MV-4-11 (cell line): ENCODE data around the gene TALDO1.
"Not testable (repeated sequence)": the region's sequence is repeated elsewhere in the genome, so short reads cannot be mapped to it uniquely, and the experiment has no call there.

Source experiments
- DNase-seq: peaks from one replicate; lab custom pipeline; 2025; lab: John Stamatoyannopoulos, UW

Gene TALDO1

DNA sequence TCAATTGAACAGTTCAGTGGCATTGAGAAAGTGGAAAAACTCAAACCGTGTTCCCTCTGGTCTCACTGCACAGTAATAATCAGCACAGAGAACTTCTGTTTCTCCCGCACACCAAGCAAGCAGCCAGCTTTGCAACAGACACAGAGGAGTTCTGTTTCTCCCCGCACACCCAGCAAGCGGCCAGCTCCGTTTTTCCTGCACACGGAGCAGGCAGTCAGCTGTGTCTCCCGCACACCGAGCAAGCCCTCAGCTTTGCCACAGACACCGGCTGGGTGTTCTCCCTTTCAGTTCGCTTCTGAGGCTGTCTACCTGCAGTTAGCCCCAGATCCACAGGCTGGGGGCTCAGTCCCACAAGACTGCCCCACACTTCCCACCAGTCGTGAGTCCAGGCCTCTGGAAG is 9.9 kb upstream of the TALDO1 start:
- no peak for DNase-seq

DNA sequence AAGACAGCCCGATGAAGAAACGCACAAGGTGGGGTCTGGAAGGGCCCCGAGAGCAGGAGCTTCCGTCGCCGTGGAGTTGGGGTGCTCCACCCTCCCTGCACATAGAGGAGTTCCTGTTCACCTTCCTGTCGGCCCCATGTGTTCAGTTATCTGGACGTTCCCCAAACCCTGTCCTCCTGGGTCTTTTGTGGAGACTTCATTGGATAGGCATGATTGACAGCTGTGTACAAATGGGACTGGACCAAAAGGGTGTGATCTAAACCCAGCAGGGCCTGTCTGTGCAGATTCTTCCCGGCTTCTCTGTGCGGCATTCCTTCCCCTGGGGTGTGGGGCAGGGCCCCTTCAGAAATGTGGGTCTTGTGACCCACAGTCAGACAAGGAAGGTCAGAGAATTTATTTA is 9.4 kb upstream of the TALDO1 start:
- not testable (repeated sequence) for DNase-seq

DNA sequence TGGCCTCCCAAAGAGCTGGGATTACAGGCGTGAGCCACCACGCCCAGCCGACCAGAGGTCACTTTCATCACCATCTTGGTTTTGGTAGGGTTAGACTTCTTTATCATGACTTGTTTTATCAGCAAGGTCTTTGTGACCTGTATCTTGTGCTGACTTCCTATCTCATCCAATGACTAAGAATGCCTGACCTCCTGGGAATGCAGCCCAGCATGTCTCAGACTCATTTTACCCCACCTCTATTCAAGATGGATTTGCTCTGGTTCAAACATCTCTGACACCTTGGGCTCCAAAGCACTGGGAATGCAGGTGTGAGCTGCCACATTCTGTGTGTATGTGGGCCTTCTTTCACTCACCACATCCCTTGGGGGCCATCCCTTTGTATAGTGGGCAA is 5.1 kb upstream of the TALDO1 start:
- no peak for DNase-seq

DNA sequence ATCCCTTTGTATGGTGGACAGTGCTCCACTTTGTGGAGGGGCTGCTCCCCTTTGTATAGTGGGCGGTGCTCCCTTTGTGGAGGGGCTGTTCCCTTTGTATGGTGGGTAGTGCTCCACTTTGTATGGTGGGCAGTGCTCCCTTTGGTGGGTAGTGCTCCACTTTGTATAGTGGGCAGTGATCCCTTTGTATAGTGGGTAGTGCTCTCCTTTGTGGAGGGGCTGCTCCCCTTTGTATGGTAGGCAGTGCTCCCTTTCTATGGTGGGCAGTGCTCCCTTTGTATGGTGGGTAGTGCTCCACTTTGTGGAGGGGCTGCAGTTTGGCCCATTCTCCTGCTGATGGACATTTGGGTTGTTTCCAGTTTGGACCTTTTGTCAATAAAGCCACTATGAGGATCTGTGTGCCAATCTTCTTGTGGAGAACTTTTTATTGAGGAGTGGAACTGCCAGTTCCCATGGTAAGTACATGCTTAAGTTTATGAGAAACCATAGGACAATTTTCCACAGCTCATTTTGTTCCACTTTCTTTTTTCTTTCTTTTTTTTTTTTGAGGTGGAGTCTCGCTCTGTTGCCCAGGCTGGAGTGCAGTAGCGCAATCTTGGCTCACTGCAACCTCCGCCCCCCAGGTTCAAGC is 4.6 kb upstream of the TALDO1 start:
- no peak for DNase-seq

DNA sequence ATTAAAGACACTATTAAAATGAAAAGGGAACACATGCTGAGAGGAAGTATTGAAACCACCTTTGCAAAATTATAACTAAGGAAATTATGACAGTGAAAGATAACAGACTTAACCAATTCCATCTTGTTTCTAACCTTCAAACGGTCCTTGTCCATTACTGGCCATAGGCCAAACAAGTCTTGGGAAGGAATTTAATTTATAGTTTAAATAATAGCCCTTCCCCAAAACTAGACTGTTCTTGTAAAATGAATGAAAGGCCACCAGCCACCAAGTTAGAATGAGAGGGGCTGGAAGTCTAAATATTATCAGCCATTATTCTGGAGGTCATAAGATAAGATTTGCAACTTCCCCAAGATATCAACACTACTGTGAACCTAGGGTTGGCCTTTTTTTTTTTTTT is 1.8 kb upstream of the TALDO1 start:
- no peak for DNase-seq

DNA sequence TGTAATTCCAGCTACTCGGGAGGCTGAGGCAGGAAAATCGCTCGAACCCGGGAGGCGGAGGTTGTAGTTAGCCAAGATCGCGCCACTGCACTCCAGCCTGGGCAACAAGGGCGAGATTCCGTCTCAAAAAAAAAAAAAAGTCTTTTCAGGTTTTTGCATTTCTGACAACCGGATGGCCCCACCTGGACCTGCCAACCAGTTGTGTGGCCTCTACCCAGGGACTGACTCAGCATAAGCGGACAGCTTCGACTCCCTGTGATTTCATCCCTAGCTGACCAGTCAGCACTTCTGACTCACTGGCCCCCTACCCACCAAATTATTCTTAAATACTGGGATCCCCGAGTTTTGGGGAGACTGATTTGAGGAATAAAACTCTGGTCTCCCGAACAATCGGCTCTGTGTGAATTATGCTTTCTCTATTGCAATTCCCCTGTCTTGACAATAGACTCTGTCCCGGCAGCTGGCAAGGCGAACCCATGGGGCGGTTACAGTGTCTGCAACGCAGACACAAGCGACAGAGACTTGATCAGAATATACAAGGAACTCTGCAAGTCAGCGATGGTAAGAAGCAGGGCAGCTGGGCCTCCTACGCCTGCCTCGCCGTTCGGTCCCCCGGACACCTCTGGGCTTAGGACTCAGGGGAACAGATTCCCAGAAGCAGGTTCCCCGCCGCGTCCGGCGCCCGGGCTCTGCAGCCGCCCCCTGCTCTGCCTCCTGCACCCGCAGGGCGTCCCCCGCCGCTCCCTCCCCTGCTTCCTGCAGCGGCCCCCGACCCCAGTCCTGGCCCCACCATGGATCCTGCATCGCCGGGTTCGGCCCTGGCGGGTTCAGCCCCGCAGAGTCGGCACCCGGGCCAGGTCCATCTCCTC is 741 bp upstream of the TALDO1 start:
- no peak for DNase-seq

DNA sequence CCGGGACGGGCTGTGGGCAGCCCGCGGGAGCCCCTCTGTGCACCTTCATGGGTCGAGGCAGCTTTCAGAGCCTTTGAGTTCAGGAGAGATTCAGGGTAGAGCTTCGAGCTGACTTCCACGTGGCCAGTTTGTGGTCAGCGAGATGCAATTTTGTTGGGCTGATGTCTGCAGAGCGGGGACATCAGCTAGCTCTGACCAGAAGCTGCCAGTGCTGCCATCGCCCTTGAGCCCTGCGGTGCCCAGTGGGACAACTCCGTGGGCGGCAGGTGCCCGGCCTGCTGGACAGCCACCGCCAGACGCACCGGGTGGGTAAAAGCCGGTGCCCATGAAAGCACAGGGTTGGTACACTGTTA is 719 bp downstream of the TALDO1 start:
- no peak for DNase-seq

DNA sequence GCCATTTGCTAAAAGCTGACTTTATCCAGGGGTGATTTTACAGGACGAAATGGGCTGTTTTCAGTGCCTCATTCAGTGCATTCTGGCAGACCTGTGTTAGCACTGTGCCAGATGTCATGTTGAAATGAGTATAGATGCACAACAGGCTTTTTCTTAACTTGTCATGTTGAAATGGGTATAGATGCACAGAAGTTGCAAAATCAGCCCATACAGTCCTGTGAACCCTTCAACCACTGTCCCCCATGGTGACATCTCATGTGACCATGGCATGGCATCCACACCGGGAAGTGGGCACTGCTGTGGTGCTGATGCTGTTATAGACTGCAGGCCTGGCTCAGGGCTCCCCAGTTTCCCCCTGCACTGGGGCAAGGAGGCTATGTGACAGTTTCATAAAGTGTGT is 2.5 kb downstream of the TALDO1 start:
- DNase-seq: peak; percentile 65

DNA sequence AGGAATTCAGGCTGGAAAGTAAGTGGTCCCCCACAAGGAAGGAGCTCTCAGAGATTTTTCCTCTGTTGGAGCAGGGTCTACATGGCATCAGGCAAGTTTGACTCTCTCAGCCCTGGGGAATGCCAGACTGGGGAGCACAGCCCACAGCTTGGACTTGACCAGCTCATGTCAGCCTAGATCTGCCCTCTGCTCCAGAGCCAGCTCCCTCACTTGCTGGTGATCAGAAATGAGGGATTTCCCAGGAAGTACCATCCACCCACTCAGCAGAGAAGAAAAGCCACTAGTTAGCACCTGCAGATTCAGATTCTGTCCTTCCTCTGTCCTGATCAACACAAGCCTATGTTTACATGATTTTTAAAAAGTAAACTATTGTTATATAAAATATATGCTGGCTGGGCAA is 13.0 kb downstream of the TALDO1 start:
- no peak for DNase-seq

DNA sequence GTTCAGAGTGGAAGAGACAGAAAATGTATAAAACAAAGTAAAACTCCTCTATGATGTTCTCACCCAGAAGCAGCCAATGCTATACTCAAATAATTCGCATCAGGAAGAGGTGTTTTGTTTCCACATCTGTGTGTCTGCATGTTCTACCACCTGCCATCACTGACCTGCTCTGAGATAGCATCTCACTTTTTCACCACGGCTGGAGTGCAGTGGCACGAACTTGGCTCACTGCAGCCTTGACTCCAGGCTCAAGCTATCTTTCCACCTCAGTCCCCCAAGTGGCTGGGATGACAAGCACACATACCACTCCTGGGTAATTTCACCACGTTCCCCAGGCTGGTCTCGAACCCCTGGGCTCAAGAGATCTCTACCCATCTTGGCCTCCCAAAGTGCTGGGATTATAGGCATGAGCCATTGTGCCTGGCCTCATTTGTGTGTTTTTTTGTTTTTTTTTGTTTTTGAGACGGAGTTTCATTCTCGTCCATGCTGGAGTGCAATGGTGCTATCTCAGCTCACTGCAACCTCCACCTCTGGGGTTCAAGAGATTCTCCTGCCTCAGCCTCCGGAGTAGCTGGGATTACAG is 14.4 kb downstream of the TALDO1 start:
- DNase-seq: no peak

DNA sequence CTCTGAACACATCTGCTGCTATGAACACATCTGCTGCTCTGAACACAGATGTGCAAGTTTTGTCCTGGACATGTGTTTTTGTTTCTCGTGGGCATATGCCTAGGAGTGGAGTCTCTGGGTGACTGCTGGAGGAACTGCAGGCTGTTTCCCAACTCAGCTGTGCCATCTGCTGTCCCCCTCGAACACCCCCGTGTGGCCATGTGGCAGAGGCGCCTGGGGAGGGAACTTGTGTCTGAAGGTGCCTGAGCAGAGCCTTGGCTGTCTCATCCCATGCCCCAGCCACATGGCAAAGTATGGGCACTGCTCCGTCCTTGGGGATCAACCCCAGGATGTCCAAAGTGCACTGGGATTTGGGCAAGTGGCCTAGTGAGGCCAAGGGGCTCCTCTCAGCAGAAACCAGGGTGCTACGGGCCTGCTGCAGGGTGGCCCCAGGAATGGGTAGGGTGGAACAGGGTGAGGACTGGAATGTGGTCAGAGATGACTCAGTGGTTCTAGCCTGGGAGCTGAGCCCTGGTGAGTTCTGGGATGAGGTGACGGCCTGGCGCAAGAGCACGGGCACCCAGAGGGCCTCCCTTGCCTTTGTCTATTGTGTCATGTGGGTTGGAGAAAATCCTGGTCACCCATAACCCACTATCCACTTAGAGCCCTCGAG is 15.3 kb downstream of the TALDO1 start:
- peak; percentile 83 for DNase-seq

DNA sequence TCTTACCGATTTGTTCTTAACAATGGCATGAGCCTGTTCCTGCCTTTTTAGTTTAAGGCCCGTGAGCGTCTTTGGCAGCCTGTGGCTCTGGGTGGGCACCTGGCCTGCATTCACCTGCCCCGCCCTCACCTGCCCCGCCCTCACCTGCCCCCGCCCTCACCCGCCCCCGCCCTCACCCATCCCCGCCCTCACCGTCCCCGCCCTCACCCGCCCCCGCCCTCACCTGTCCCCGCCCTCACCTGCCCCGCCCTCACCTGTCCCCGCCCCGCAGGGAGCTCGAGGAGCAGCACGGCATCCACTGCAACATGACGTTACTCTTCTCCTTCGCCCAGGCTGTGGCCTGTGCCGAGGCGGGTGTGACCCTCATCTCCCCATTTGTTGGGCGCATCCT is 15.8 kb downstream of the TALDO1 start:
- DNase-seq: no peak

DNA sequence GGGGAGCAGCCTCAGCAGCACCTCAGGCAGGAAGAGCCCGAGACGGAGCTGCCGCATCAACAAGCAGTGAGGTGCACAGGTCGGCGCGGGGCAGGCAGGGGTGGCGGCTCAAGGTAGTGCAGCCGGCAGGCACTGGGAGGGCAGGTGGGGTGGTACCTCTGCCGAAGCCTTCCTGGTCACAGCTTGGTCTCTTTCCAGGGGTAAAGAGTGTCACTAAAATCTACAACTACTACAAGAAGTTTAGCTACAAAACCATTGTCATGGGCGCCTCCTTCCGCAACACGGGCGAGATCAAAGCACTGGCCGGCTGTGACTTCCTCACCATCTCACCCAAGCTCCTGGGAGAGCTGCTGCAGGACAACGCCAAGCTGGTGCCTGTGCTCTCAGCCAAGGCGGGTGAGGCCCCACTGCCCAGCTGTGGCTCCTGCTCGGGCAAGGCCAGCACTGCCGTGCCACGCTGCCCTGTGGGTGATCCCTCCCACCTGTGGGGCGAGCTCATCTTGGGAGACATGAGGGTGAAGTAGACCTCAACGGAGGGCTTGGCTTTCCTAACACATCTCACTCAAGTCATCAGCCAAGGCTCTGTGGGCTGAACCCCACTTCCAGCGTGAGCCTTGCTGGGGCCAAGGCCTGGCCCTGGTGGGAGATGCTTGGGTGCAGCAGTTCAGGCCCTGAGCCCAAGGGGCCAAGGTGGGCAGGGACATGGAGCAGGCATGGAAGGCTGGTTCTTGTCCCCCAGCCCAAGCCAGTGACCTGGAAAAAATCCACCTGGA is 16.5 kb downstream of the TALDO1 start:
- no peak for DNase-seq

DNA sequence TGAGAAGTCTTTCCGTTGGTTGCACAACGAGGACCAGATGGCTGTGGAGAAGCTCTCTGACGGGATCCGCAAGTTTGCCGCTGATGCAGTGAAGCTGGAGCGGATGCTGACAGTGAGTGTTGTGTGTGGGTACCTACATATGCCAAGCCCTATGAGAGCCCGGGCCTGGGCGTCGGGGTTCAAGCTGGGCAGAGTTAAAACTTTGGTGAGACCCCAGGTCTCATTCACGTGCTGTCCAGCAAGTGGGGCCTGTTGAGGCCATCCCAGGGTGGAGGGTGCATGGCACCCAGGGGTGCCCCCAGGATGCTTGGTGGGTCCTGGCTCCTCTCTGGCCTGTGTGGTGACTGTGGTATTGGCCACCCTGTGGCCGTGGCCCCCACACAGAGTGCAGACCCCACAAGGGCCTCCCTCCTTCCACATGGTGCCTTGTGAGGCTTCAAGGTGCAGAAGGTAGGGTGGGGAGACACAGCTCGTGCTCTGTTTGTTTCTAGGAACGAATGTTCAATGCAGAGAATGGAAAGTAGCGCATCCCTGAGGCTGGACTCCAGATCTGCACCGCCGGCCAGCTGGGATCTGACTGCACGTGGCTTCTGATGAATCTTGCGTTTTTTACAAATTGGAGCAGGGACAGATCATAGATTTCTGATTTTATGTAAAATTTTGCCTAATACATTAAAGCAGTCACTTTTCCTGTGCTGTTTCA is 17.2 kb downstream of the TALDO1 start:
- no peak for DNase-seq

DNA sequence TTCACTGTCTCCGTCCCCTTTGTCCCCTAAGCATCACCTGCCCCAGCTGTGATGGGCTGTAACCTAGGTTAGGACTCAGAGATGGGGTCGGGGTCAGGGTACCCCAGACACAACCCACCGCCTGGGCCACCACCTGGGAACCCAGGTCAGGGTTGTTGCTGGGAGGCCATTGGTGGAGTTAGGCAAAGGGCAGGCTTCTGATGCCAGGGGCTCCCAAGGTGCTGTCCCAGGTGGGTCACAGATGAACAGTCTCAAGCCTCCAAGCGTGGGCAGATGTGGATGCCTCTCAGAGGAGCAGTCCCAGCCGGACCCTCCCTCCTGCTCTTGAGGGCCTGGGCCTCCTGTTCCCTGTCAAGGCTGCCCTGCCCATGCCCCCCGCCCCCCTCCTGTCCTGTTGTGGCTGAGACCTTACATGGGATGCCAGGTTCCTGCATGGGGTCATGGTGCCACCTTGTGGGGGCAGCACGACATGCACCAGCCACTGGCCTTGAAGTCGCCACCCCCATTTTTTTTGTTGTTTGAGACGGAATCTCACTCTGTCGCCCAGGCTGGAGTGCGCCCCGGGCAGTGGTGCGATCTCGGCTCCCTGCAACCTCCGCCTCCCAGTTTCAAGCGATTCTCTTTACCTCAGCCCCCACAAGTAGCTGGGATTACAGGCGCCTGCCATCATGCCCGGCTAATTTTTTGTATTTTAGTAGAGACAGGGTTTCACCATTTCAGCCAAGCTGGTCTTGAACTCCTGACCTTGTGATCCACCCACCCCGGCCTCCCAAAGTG is 17.9 kb downstream of the TALDO1 start:
- peak; percentile 44 for DNase-seq

DNA sequence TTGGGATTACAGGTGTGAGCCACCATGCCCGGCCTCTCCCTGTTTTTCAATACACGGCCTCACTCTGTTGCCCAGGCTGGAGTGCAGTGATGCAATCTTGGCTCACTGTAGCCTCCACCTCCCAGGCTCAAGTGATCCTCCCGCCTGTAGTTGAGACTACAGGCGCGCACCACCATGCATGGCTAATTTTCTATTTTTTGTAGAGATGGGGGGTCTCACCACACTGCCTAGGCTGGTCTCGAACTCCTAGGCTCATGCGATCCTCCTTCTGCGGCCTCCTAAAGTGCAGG is 18.5 kb downstream of the TALDO1 start:
- DNase-seq: no peak

DNA sequence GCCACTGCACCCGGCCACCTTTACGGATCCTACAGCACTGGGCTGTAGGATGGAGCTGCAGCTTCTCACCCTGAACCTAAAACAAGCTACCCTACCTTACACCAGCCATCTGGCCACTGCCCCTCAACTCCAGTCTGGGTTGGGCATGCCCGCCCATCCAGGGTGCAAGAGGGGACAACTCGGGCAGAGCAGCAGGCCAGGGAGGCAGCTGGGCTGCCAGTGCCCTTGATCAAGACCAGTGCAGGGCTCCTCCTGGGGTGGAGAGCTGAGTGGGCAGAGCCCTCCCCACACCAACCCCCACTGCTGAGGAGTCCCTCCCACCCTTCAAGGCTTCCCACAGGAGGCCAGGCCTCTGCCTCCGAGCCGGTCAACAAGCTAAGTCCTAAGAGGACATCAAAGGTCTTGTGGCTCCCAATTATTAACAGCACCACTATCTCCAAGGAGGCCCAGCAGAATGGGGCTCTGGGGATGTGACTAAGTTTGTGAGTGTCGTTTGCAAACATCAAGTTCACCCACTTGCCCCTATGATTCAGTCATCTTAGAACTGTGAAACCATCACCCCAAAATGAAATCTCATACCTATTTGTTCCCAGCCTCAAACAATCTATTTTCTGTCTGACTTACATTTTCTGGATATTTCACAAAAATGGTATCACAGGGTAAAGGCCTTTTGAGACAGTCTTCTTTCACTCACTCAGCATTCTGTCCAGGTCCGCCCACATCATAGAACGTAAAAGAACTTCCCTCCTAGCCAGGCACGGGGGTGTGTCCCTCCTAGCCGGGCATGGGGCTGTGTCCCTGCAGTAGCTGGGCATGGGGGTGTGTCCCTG is 19.1 kb downstream of the TALDO1 start:
- no peak for DNase-seq

DNA sequence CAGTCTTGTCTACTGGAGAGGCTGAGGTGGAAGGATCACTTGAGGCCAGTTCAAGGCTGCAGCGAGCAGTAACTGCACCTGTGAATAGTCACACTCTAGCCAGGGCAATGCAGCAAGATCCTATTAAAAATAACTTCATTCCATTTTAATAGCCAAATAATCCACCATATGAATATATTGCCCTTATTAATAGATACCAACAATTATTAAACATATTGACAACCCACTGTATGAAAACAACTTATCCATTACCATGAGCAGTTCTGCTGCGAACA is 19.6 kb downstream of the TALDO1 start:
- no peak for DNase-seq

DNA sequence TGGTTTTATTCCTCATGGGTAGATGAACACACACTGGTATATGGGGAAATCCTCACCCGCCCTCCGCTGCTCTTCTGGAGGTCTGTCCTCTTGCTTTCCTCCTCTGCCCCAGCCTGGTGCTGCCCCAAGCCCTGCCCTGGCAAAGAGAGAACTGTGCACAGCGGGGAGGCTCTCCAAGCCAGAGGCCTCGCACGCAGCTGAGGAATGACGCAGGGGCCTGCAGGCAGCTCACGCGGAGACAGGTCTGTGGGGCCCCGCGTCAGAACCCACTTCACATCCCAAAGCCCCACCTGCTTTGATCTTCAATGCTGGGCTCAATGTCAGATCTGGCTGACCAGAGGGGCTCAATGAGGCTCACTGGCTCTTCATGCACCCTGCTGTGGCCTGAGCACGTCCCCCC is 20.0 kb downstream of the TALDO1 start:
- DNase-seq: no peak

DNA sequence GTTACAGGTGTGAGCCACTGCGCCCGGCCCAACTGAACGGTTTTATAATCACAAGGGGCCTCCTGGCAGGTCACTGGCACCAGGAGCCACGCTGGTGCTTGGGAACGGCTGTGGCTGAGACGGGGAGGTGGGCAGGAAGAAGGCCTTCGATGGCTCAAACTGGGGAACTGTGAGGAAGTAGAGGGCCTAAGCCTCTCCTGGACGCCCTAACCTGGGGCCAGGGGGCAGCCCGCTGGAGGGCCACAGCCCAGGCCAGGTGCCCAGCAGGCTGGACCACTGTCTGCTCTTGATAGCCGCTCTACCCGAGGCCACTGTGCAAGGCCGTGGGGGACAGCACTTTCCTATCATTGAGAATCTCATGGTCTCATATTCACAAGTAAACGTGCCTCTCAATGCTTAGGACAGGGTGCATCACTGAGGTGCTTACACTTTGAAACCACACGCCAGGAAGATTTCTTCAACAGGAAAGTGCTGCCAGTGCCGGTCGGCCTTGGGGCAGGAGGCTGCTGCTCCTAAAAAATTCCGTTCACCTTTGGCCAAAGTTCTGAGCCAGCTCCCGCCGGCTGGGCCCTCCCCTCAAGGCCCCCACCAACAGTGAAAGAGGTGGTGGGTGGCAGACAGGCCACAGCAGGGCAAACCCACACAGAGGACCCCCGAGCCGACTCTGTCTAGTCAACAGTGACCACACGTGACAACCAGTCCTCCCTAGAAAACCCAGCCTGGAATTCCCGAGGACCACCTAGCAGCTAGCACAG is 22.8 kb downstream of the TALDO1 start:
- DNase-seq: no peak
